ENCODE measurements around the gene VPS37D. TPM values are rescaled to one million over a fixed set of nuclear protein-coding genes. Genes with fewer than 3 reads are reported as not detected.
"Not testable (repeated sequence)": the region's sequence is repeated elsewhere in the genome, so short reads cannot be mapped to it uniquely, and the experiment has no call there.

VPS37D gene, protein sequence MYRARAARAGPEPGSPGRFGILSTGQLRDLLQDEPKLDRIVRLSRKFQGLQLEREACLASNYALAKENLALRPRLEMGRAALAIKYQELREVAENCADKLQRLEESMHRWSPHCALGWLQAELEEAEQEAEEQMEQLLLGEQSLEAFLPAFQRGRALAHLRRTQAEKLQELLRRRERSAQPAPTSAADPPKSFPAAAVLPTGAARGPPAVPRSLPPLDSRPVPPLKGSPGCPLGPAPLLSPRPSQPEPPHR
- 3.1 TPM for total RNA-seq

DNA sequence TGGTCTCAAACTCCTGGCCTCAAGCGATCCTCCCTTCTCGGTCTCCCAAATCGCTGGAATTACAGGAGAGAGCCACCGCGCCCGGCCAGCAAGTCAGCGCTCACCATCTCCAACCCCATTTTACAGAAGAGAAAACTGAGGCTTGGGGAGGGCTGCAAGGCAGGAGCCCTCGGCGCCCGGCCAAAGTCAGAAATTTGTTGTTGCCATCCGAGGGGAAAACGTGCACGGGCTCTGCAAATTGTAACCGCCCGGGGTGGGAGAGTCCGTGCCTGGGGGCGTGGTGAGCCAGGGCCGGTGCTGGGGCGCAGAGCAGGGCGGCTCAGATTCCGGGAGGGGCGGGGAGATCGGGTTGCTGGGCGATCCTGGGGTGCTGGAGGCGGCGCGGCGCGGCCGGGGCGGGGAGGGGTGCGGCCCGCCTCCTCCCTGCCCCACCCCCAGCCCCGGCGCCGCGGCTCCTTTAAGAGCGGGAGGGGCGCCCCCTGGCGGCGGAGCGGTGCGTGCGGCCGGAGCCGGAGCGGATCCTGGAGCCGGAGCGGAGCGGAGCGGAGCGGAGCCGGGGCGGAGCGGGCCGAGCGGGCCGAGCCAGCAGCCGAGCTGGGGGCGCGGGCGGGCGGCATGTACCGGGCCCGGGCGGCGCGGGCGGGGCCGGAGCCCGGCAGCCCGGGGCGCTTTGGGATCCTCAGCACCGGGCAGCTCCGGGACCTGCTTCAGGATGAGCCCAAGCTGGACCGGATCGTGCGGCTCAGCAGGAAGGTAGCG, at the start of gene VPS37D:
Gene VPS37D (plus strand): TSS at position 488 of the 759 bp plus-strand sequence. CDS start 128 bp downstream, at position 616.
- Histone ChIP-seq H3K9me3 (ENCODE audit: control insufficient read depth in 3 of 3, low read length in 3 of 3) (peaks cover 0 to 7% (median 0%) of the 10 kb centered on the region in 3 donors), H3K9ac (ENCODE audit: low read depth in 1 of 3, low read length in 3 of 3) (peak within 1 kb of the TSS; percentile 67 to 74 (median 70)), H3K36me3 (ENCODE audit: control insufficient read depth in 3 of 3, insufficient read depth in 3 of 3, low read length in 3 of 3) (no peaks in the 10 kb centered on the region), H3K4me3 (ENCODE audit: low read length in 3 of 3) (peak within 1 kb of the TSS; percentile 64 to 68 (median 67)), H3K4me1 (ENCODE audit: control insufficient read depth in 3 of 3, insufficient read depth in 3 of 3, low read length in 3 of 3) (peaks cover 5 to 10% (median 7%) of the 10 kb centered on the region in 3 donors), H3K27me3 (ENCODE audit: control insufficient read depth in 3 of 3, insufficient read depth in 3 of 3, low read length in 3 of 3) (no peaks in the 10 kb centered on the region), H3K27ac (ENCODE audit: low read depth, low read length) (no peak within 1 kb of the TSS)

DNA sequence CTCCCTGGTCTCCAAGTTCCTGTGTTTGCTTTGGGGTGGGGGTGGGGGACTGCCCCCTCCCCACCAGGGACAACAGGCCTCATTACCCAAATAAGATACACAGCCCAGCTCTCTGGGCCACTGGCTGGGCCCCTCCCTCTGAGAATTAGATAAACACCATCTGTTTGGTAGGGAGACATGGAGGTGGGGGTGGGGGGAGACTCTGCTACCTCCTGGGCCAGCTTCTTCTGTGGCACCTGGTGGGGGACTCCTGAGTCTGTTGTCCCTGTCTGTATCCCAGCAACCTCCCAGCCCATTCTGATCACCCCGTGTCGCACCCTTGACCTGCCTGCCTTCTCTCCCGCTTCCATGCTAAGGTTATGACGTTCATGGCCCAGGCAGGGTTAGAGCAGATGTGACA, 49.1 kb upstream of the VPS37D start:
- Histone ChIP-seq H3K4me3 (ENCODE audit: low read length in 3 of 3) (no peak overlapping the region), H3K9me3 (ENCODE audit: control insufficient read depth in 3 of 3, low read length in 3 of 3) (no peaks in the 10 kb centered on the region), H3K9ac (ENCODE audit: low read depth in 1 of 3, low read length in 3 of 3) (no peak overlapping the region), H3K27ac (ENCODE audit: low read depth, low read length) (no peak overlapping the region), H3K4me1 (ENCODE audit: control insufficient read depth in 3 of 3, insufficient read depth in 3 of 3, low read length in 3 of 3) (peaks cover 12 to 16% (median 16%) of the 10 kb centered on the region in 3 donors), H3K36me3 (ENCODE audit: control insufficient read depth in 3 of 3, insufficient read depth in 3 of 3, low read length in 3 of 3) (peaks cover 0 to 16% (median 0%) of the 10 kb centered on the region in 3 donors), H3K27me3 (ENCODE audit: control insufficient read depth in 3 of 3, insufficient read depth in 3 of 3, low read length in 3 of 3) (peaks cover 0 to 4% (median 3%) of the 10 kb centered on the region in 3 donors)

DNA sequence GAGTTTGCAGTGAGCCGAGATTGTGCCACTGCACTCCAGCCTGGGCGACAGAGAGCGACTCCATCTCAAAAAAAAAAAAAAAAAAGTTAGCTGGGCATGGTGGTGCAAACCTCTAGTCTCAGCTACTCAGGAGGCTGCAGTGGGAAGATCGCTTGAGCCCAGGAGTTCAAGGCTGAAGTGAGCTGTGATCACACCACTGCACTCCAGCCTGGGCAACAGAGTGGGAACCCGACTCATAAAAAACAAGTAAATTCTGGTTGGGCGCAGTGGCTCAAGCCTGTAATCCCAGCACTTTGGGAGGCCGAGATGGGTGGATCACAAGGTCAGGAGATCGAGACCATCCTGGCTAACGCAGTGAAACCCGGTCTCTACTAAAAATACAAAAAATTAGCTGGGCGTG, 48.2 kb upstream of the VPS37D start:
- not testable (repeated sequence) for H3K4me3 ChIP-seq (ENCODE audit: low read length in 3 of 3); H3K27ac ChIP-seq (ENCODE audit: low read depth, low read length); H3K9ac ChIP-seq (ENCODE audit: low read depth in 1 of 3, low read length in 3 of 3); H3K9me3 ChIP-seq (ENCODE audit: control insufficient read depth in 3 of 3, low read length in 3 of 3); H3K27me3 ChIP-seq (ENCODE audit: control insufficient read depth in 3 of 3, insufficient read depth in 3 of 3, low read length in 3 of 3)
- H3K4me1 ChIP-seq (ENCODE audit: control insufficient read depth in 3 of 3, insufficient read depth in 3 of 3, low read length in 3 of 3), result peaks cover 10 to 19% (median 12%) of the 10 kb centered on the region in 3 donors
- H3K36me3 ChIP-seq (ENCODE audit: control insufficient read depth in 3 of 3, insufficient read depth in 3 of 3, low read length in 3 of 3), result peaks cover 0 to 13% (median 0%) of the 10 kb centered on the region in 3 donors

DNA sequence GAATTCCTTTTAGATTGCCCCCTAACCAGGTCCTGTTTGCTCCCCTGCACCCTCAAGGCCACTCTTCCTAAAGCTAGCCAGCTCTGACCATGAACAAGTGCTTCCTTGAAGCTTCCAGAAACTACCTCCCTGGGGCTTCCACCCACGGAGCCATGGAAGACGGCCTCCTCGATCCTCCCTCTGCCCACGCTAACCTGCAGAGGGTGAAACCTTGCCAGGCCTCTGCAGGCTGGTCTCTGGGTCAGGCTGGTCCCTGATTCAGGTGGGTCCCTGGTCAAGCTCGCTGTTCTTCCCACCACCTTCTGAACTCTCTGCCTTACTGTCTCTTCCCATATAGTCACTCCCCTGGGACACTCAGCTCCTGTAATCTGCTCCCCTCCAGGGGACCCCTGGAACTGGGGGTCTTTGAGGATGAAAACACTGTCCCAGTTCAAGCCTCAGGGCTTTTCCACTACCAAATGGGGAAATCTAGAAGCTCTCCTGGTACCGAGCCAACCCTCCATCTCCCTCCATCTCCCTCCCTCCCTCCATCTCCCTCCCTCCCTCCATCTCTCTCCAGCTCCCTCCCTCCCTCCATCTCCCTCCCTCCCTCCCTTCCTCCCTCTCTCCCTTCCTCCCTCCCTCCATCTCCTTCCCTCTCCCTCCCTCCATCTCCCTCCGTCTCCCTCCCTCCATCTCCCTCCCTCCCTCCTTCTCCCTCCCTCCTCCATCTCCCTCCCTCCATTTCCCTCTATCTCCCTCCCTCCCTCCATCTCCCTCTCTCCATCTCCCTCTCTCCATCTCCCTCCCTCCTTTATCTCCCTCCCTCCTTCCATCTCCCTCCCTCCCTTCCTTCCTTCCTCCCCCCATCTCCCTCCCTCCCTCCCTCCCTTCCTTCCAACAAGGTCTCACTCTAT, 46.2 kb upstream of the VPS37D start:
- Histone ChIP-seq H3K27me3 (ENCODE audit: control insufficient read depth in 3 of 3, insufficient read depth in 3 of 3, low read length in 3 of 3) (peaks cover 4 to 7% (median 5%) of the 10 kb centered on the region in 3 donors), H3K9me3 (ENCODE audit: control insufficient read depth in 3 of 3, low read length in 3 of 3) (no peaks in the 10 kb centered on the region), H3K4me1 (ENCODE audit: control insufficient read depth in 3 of 3, insufficient read depth in 3 of 3, low read length in 3 of 3) (peaks cover 10 to 19% (median 11%) of the 10 kb centered on the region in 3 donors), H3K36me3 (ENCODE audit: control insufficient read depth in 3 of 3, insufficient read depth in 3 of 3, low read length in 3 of 3) (peaks cover 0 to under 1% (median 0%) of the 10 kb centered on the region in 3 donors), H3K9ac (ENCODE audit: low read depth in 1 of 3, low read length in 3 of 3) (no peak overlapping the region), H3K27ac (ENCODE audit: low read depth, low read length) (no peak overlapping the region), H3K4me3 (ENCODE audit: low read length in 3 of 3) (no peak overlapping the region)

DNA sequence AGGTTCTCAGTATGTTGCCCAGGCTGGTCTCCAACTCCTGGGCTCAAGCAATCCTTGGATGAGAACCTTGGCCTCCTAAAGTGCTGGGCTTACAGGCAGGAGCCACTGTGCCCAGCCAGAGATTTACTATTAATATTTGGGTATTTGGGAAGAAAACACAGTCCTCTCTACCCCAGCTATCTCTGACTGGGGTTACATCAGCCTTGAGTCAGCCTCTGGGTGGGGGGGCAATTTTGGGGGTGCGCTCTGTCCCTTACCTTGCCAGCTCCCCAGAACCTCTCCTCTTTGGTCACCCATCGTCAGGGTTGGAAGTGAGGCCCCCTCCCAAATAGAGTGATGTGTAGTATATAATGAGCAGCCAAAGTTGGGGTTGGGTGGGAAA, 45.1 kb upstream of the VPS37D start:
- H3K36me3 ChIP-seq (ENCODE audit: control insufficient read depth in 3 of 3, insufficient read depth in 3 of 3, low read length in 3 of 3), result no peaks in the 10 kb centered on the region
- H3K9me3 ChIP-seq (ENCODE audit: control insufficient read depth in 3 of 3, low read length in 3 of 3), result no peaks in the 10 kb centered on the region
- H3K4me1 ChIP-seq (ENCODE audit: control insufficient read depth in 3 of 3, insufficient read depth in 3 of 3, low read length in 3 of 3), result peaks cover 13 to 19% (median 14%) of the 10 kb centered on the region in 3 donors
- peak overlapping the region in 2 of 3 donors; percentile 62 to 79 for H3K9ac ChIP-seq (ENCODE audit: low read depth in 1 of 3, low read length in 3 of 3)
- peaks cover 4 to 10% (median 9%) of the 10 kb centered on the region in 3 donors for H3K27me3 ChIP-seq (ENCODE audit: control insufficient read depth in 3 of 3, insufficient read depth in 3 of 3, low read length in 3 of 3)
- H3K27ac ChIP-seq (ENCODE audit: low read depth, low read length), result no peak overlapping the region
- peak overlapping the region; percentile 41 to 89 (median 78) for H3K4me3 ChIP-seq (ENCODE audit: low read length in 3 of 3)

DNA sequence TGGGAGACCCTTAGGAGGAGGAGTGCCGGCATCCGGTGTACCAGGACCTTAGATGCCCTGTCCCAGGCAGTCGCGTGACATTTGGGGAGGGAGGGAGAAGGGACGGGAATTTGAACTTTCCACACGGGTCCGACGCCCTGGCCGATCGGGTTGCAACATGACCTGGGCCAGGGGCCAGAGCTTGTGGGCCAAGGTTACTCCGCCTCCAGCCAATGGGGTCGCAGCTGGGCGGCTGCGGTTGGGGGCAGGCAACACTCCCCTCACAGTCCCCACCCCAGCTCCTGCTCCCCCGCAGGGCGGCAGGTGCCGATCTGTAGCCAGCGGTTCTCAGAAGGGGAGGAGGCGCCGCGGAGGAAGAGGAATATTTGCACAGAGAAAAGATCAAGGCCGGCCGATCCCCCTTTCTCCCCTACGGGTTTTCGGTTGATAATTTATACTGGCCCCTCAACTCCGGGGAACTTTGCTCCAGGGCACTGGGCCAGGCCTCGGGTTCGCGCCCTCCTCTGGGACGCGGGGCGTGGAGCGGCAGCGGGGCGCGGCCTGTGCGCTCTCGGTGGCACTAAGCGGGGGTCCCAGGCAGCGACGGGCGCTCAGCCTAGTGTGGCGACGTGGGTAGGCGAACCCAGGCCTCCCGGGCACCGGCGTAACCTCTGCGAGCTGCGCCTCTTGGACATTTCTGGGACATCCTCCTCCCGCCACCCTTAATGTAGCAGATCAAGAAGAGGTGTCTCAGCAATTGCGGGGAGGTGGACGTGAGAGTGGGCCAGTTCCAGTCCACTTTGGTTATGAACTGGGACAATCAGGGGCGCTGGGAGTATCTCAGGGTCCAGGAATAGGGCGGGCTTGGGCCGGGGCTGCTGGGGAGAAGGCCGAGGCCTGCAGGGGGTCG, 44.5 kb upstream of the VPS37D start:
- H3K4me3 ChIP-seq (ENCODE audit: low read length in 3 of 3), result peak overlapping the region; percentile 75 to 89 (median 78)
- no peaks in the 10 kb centered on the region for H3K36me3 ChIP-seq (ENCODE audit: control insufficient read depth in 3 of 3, insufficient read depth in 3 of 3, low read length in 3 of 3)
- H3K4me1 ChIP-seq (ENCODE audit: control insufficient read depth in 3 of 3, insufficient read depth in 3 of 3, low read length in 3 of 3), result peaks cover 13 to 19% (median 14%) of the 10 kb centered on the region in 3 donors
- H3K9ac ChIP-seq (ENCODE audit: low read depth in 1 of 3, low read length in 3 of 3), result peak overlapping the region; percentile 79 to 95 (median 81)
- H3K27me3 ChIP-seq (ENCODE audit: control insufficient read depth in 3 of 3, insufficient read depth in 3 of 3, low read length in 3 of 3), result peaks cover 10 to 15% (median 13%) of the 10 kb centered on the region in 3 donors
- no peaks in the 10 kb centered on the region for H3K9me3 ChIP-seq (ENCODE audit: control insufficient read depth in 3 of 3, low read length in 3 of 3)
- no peak overlapping the region for H3K27ac ChIP-seq (ENCODE audit: low read depth, low read length)

DNA sequence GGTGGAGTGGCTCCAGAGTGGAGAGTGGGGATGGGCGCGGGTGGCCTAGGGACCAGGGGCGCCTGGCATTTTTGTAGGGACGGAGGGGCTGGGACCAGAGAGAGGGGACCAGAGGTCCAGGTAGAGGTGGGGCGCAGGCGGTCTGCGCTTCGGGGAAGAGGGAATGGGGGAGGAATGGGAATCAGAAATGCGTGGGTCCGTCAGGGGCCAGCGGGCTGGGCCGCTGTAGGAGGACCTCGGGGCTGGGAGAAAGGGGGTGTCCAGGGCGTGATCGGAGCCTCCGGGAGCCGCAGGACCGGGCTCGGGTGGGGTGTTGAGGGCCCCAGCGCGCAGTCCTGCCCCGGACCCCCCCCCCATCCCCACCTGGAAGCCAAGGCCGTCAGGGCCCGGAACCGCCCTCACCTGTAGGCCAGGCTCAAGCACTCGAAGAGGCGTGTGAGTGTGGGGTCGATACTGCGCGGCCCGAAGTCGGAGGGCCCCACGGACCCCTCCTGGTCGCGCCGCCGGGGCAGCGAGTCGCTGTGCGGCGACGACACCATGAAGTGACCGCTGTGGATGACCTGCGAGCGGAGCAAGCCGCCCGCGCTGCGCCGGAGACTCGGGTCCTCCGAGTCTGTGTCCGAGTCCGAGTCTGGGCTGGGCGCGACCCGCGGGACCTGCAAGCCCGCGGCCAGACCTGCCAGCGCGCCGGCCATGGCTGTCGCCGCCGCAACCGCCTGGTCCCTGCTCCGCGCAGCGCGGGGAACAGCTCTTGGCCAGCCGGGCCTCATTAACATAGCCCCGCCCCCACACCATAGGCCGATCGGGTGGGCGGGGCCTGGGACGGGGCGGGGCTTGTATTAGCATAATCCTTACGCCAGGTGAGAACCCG, 43.6 kb upstream of the VPS37D start, which contains the start of gene MLXIPL:
Gene MLXIPL (minus strand): TSS at position 725 of the 871 bp plus-strand sequence. CDS start 30 bp downstream, at position 695.
- Histone ChIP-seq H3K27ac (ENCODE audit: low read depth, low read length) (no peak within 1 kb of the TSS), H3K36me3 (ENCODE audit: control insufficient read depth in 3 of 3, insufficient read depth in 3 of 3, low read length in 3 of 3) (no peaks in the 10 kb centered on the region), H3K9me3 (ENCODE audit: control insufficient read depth in 3 of 3, low read length in 3 of 3) (no peaks in the 10 kb centered on the region), H3K4me1 (ENCODE audit: control insufficient read depth in 3 of 3, insufficient read depth in 3 of 3, low read length in 3 of 3) (peaks cover 13 to 19% (median 14%) of the 10 kb centered on the region in 3 donors), H3K9ac (ENCODE audit: low read depth in 1 of 3, low read length in 3 of 3) (peak within 1 kb of the TSS; percentile 79 to 95 (median 83)), H3K27me3 (ENCODE audit: control insufficient read depth in 3 of 3, insufficient read depth in 3 of 3, low read length in 3 of 3) (peaks cover 16 to 19% (median 17%) of the 10 kb centered on the region in 3 donors), H3K4me3 (ENCODE audit: low read length in 3 of 3) (peak within 1 kb of the TSS; percentile 75 to 89 (median 78))

DNA sequence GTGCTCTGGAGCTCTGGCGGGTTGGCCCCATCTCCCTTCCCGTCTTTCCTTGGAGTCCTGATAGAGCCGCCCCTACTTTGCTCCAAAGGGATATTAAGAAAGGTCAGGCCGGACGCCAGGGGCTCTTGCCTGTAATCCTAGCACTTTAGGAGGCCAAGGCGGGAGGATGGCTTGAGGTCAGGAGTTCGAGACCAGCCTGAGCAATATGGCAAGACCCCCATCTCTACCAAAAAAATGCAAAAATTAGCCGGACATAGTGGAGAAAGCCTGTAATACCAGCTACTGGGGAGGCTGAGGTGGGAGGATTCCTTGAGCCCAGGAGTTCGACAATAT, 43.0 kb upstream of the VPS37D start:
- peak overlapping the region in 1 of 3 donors; percentile 78 for H3K4me3 ChIP-seq (ENCODE audit: low read length in 3 of 3)
- H3K27me3 ChIP-seq (ENCODE audit: control insufficient read depth in 3 of 3, insufficient read depth in 3 of 3, low read length in 3 of 3), result peaks cover 16 to 24% (median 23%) of the 10 kb centered on the region in 3 donors

More for the DNA sequence above, 43.0 kb upstream of the VPS37D start:
- Histone ChIP-seq H3K9me3 (ENCODE audit: control insufficient read depth in 3 of 3, low read length in 3 of 3) (no peaks in the 10 kb centered on the region), H3K36me3 (ENCODE audit: control insufficient read depth in 3 of 3, insufficient read depth in 3 of 3, low read length in 3 of 3) (no peaks in the 10 kb centered on the region), H3K9ac (ENCODE audit: low read depth in 1 of 3, low read length in 3 of 3) (no peak overlapping the region), H3K27ac (ENCODE audit: low read depth, low read length) (no peak overlapping the region), H3K4me1 (ENCODE audit: control insufficient read depth in 3 of 3, insufficient read depth in 3 of 3, low read length in 3 of 3) (peaks cover 13 to 19% (median 14%) of the 10 kb centered on the region in 3 donors)
